Mucosa of gallbladder (tissue), 1 donor: ENCODE data around the gene PCNX4. TPM values are rescaled to one million over a fixed set of nuclear protein-coding genes. Genes with fewer than 3 reads are reported as not detected.

Experiments used
- DNase-seq: peaks from one replicate; pipeline ENCODE4 v3.0.0-alpha.2; 2020; ENCODE audit warnings: low spot score
- total RNA-seq: library from RNA; stranded (reverse); gene quantifications from one replicate; pipeline ENCODE4 v1.2.1, GENCODE V29; 2021
- donor health status: DM: no; HTN: no; CAD: no.

PCNX4 gene
- total RNA-seq, 1 donor from 2014 or later: 51.1 TPM

DNA sequence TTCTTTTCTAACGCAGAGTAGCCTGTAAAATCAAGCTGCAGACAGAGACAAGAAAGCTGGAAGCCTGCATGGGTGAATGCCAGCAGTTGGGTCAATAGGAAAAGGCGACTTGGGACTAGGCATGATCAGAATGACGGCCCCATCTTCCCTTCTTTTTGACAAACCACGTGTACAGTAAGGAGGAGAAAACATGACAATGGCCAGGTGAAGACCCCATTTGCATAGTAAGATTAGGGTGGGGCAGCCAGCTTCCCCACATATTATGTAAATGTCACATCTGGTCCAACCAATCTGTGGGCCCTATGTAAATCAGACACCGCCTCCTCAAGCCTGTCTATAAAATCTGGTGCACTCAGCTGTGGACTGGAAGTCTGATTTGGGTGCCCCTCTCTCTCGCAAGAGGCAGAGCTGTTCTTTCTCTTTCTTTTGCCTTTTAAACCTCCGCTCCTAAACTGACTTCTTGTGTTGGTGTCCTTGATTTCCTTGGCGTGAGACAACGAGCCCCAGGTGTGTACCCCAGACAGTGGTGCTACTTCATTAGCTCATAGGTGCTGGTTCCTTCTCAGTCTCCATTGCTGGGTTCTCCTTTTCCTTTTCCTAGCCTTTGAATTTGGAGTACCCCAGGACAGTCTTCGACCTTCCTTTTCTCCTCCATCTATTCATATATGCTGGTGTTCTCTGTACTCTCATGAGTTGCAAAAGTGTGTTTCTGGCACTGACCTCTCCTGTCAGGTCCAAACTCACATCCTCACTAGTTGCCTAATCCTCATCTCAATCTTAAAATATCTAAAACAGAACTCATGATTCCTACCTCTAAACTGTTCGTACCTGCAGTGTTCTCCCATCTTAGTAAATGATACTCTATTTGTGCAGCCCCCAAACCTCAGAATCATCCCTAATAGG lies 82.9 kb downstream of the PCNX4 start:
- DNase-seq: no peak

DNA sequence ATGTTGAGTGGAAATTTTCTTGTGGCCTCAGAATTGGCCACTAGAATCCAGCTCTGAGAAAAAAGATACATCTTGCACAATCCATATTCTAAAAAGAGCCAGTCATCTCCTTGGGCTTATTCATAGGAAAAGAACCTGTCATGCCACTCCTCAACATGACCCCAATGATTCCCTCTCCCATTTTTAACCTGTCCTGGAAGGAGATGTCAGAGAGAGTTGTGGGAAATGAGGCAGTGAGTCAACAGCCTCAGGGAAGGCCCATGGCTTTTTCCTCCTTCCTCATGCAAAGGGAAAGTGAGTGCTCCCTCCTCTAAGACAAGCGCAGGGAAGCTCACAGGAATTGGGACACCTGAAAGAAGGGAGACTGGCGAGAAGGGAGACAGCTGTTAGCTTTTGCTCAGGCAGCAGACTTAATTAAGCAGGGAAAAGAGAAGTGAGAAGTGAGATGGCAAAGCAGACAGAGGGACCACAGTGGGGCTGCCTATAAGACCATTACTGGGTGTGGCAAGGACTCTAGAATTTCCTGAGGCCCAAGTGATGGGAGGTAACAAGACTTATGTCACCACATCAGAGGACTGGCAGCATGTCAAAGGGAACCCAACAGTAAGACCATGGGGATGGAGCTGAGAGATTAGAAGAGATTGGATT lies 83.7 kb downstream of the PCNX4 start:
- no peak for DNase-seq

GRCh38 chr14:60178164-60178563 lies 86.4 kb downstream of the PCNX4 start:
- no peak for DNase-seq

GRCh38 chr14:60178820-60179219 lies 87.1 kb downstream of the PCNX4 start:
- DNase-seq: no peak

DNA sequence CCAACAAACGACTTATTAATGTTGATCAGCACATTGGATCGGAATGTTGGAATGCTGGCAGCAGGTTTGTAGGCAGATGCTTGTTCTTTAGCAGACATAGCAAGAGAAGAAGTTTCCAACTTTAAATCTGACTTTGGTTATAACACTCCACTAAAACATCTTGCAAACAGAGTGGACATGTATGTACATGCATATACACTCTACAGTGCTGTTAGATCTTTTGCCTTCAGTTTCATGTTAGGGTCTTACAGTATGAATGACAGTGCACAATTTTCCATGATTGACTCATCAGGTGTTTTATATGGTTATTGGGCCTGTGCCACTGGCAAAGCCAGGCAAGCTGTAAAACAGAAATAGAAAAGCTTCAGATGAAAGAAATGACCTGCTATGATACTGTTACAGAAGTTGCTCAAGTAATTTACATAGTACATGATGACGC lies 87.7 kb downstream of the PCNX4 start:
- DNase-seq: no peak

GRCh38 chr14:60183138-60183537 lies 91.4 kb downstream of the PCNX4 start:
- no peak for DNase-seq

DNA sequence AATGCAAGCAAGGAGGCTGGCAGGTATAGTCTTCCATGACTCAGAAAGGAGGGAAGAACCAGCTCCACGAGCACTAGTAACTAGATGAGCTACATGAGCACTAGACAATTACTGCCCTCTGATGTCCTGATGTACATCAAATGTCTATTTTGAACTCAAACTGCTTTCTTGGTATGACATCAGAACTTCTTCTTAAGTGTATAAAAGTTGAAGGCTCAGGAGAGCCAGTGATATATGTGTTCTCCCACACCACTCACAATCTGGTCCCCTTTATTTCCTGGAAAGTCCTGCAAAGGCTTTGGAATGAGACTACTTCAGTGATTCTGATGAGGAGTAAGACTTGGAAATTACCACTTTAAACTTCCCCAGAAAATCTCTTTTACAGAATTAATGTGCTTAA lies 92.0 kb downstream of the PCNX4 start:
- DNase-seq: no peak

- DNase-seq: peak; percentile 24
Measured at GRCh38 chr14:60184146-60184904, 92.6 kb downstream of the PCNX4 start.

GRCh38 chr14:60184905-60185555 lies 93.3 kb downstream of the PCNX4 start:
- DNase-seq: no peak

DNA sequence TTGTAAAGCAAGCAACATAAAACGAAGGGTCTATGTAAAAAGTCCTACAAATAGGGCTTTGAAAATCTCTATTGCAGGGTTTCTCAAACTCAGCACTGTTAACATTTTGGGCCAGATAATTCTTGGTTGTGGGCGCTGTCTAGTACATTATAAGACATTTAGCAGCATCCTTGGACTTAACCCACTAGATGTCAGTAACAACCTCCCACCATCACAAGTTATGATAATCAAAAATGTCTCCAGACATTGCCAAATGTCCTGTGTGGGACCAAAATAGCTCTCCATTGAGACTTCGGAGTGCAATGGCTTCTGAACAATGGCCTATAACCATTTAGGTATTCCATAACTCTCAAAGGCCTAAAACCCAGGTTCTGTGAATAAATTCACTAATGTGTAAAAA lies 96.4 kb downstream of the PCNX4 start:
- DNase-seq: no peak

GRCh38 chr14:60188696-60189095 lies 97.0 kb downstream of the PCNX4 start:
- no peak for DNase-seq

DNA sequence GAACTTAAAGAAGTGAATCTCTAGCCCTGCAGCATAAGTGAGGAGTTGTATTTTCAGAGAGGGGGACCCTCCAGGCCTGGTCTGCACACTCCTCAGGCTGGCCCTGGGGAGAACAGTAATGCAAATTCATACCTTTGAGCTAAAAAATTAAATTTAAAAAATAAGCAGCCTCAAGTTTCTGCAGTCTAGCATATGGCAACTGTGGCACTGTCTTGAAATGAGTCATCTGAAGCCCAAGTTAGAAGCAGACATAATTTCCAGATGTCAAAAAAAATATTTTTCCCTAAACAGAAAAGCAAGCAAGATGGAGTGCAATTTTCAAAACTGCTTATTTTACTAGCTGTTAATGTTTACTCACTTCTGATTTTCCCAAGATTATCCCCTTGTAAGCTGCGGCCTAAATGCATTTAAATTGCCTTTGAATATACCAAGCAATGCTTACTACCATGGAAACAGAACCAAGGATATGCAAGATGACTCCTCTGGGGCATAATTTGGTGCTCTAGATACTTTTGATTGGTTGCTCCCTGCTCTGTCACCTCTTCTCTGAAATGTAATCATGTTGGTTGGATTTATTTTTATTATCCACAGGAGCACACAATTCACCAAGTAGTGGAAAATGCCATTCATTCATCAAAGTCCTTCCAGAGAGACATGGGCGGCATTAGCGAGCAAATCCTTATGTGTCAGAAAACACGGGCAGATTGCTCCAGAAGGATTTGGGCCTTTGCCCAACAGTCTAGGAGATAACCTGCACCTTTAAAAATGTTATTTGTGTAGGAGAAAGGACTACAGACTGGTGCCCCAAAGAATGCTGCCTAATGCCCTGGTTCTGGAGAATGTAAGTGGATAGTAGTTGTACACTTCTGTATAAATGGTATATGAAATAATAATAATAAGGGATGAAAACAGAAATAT lies 98.5 kb downstream of the PCNX4 start:
- DNase-seq: no peak

DNA sequence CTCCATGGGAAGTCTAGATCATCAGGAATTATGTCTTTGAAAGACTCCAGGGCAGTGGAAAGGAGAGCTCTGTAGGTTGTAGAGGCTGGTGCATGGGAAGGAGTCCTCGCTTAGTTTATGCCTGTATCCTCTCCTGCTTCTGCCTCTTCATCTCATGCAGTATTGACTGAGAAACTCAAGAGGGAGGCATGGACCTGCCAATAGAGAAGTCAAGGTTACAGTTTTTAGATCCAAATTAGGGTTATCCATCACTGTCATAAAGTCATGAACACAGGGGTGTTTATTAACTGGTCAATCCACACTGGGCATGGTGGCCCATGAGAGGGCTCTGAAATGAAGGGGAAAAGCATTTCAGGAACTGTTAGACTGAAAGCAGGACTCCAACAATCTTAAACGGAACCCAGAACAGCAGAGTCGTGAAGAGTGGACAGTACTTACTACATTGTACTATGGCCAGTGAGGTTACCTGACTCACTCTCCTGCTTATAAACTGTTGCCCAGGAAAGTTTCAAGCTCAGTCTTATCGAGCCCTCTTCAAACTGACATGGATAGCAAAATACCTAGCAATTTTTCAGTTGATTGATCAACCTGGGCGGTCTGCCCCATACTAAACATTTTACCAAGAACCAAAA lies 103.6 kb downstream of the PCNX4 start:
- DNase-seq: no peak

- no peak for DNase-seq
Measured at GRCh38 chr14:60196291-60196690, 104.6 kb downstream of the PCNX4 start.

GRCh38 chr14:60197629-60198303 lies 106.0 kb downstream of the PCNX4 start:
- DNase-seq: no peak

GRCh38 chr14:60199321-60199720 lies 107.6 kb downstream of the PCNX4 start:
- no peak for DNase-seq

DNA sequence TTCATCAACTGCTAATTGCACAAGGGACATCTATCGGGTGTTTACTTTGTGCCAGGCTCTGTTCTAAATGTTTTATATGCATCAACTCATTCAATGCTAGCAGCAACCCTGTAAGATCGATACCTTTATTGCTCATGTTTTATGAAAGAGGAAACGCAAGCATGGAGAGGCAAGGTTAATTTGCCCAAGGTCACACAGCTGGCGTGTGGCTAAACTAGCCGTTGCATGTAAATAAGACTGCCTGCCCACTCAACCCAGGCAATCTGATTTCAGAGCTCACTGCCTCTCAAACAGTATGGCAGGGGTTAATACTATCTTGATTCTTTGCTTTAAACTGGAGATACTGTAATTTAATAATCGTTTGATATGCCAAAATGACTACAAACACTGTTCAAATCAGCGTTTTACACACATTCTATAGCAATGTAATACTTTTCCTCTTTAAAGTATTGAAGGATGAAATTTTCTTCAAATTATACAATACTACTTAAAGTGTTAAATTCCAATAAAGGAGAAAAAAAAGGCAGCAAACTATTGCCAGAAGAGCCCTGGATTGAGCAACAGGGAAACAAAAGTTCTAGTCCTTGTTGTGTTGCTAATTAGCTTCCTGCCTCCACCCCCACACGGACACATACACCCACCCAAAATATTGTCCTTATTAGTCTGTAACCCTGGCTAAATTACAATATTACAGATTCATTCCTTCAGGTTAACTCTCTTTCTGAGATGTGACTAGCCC lies 112.5 kb downstream of the PCNX4 start:
- DNase-seq: no peak

GRCh38 chr14:60204843-60205774 lies 113.4 kb downstream of the PCNX4 start:
- DNase-seq: no peak
